ENCODE data around the gene NKX1-1. TPM values are rescaled to one million over a fixed set of nuclear protein-coding genes. Genes with fewer than 3 reads are reported as not detected.

The NKX1-1 gene
- total RNA-seq, 1 donor from 2014 or later: not detected

DNA sequence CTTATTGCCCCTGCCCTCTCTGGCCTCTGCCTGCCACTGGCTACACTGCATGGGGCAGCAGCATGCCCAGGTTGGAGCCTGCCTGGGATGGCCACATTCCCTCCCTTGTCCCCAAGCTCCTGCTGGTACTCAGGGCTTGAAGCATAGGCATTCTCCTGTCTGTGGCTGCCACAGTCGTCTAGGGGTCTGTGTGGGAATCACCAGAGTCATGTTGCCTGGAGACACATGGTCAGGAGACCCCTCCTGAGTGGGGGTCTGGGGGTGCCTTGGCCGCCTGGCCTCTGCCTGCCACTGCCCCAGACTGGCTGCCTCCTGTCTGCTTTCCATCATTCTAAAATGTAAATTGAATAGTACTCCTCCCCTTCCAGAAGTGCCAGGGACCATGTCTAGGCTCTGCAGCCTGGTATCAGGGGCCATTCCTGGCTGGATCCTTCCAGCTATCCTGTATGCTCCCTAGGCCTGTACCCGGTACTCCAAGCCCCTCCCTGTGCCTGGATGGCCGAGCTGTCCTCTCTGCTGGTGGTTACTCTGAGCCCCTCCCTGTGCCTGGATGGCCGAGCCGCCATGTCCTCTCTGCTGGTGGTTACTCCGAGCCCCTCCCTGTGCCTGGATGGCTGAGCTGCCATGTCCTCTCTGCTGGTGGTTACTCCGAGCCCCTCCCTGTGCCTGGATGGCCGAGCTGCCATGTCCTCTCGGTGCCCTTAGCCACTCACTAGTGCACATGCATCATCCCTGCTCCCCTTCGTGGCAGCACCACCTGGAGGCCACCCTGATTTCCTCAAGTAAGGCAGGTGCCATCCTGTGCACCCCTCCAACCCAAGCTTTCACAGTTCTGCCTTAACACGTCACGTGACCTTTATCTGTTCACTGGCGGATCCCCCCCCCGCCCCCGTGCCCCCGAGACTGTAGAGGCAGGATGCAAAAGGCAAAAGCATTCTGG, 5.5 kb upstream of the NKX1-1 start:
- no peak for DNase-seq (ENCODE audit: low read depth)
- no peak overlapping the region for H3K4me3 ChIP-seq (ENCODE audit: low read depth, low read length)
- TF ChIP-seq, protein P1, sequence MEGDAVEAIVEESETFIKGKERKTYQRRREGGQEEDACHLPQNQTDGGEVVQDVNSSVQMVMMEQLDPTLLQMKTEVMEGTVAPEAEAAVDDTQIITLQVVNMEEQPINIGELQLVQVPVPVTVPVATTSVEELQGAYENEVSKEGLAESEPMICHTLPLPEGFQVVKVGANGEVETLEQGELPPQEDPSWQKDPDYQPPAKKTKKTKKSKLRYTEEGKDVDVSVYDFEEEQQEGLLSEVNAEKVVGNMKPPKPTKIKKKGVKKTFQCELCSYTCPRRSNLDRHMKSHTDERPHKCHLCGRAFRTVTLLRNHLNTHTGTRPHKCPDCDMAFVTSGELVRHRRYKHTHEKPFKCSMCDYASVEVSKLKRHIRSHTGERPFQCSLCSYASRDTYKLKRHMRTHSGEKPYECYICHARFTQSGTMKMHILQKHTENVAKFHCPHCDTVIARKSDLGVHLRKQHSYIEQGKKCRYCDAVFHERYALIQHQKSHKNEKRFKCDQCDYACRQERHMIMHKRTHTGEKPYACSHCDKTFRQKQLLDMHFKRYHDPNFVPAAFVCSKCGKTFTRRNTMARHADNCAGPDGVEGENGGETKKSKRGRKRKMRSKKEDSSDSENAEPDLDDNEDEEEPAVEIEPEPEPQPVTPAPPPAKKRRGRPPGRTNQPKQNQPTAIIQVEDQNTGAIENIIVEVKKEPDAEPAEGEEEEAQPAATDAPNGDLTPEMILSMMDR (conservative IDR thresholded peaks at IDR 0.05; ENCODE audit: low read depth, low read length): peak; percentile 4

DNA sequence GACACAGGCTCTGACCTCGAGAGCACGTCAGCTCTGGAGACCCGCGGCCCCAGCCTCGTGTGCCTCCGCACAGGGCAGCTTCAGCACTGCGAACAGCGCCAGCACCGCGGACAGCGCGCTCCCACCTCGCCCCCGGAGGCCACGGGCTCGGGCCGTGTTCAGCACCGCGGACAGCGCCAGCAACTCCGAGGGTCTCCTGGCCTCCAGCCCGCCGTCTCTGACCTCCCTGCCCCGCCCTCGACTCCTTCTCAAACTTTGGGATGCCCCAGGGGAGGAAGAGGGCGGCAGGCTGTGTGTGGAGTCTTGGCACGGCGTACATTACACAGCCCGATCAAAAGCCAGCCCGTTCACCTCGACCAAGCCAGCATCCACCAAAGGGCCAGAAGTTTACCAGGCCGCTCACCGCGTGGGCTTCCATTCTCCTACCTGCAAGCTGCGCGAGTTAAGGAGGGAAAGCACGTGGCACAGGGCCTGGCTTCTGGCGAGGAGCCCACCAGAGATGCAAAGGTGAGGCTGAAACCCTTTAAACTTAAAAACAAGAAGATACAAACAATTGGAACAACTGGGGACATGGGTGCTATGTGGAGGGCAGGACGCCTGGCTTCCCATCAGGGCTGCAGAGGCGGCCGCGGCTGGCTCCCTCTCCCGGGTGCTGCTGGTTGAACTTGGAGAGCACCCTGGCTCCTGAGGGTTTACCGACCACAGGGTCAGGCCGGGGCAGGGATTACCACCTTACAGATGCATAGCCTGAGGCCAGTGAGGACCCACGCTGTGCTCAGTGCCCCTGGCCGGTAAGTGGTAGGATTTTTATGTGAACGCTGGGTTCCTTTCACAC, 4.5 kb upstream of the NKX1-1 start:
- no peak for DNase-seq (ENCODE audit: low read depth)
- TF ChIP-seq, protein P1 (conservative IDR thresholded peaks at IDR 0.05; ENCODE audit: low read depth, low read length): no peak
- no peak overlapping the region for H3K4me3 ChIP-seq (ENCODE audit: low read depth, low read length)

DNA sequence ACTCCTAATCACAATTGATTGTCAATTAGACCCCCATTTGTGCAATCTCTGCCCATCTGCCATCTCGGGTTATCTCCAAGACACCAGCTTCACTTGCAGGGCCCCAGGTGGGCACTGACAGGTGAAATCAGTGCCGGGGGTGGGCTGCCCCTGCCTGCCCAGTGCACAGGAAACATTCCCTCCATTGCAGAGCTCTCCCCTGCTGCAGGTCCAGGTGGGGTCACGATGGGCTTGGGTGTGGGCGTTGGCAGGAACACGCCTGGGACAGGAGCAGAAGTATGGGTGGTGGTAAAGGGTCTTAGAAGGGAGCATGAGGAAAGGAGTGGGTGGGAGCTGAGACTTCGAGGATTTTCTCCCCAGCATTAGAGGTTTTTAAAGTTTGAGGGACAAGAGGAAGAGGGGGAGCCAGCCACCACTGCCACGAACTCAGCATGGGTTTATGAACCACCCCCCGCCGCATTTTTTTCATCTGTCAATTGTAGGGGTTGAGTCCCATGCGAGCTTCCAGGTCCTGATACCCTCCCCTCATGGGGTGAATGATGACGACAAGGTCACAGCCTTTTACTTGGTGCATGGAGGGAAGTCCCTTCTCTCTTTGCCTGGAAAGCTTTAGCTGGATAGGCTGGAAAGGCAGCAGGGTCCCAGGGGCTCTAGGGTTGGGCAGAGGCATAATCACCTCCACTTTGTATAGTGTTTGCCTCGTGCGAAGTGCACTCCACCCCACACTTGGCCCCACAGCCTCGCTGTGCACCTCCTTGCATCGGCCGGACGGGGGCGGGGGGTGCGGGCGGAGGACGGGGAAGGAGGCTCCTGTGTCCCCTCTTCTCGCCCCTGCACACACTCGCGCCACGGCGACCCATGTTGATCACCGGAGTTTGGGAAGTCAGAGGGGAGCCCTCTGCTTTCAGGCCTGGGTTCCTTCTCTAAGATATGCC, 3.5 kb upstream of the NKX1-1 start:
- no peak overlapping the region for H3K4me3 ChIP-seq (ENCODE audit: low read depth, low read length)
- TF ChIP-seq, protein P1 (conservative IDR thresholded peaks at IDR 0.05; ENCODE audit: low read depth, low read length): no peak
- no peak for DNase-seq (ENCODE audit: low read depth)

DNA sequence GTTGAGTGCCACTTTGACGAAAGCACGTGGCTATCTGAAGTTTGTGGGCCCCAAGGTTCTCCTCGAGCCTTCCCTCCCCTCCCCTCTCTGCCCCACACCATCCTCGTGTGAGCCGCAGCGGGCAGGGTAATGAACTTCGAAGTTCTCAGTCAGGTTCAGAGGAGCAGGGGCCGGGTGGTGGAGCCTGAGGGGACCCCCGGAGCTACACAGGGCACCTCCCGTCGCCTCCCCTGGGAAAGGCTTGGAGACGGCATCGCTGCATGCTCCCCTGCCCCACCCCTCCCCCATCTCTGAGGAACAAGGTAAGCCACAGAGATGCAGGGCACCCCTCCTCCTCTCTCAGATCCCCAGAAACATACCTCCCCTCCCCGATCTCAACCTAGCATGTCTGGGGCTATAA, 2.8 kb upstream of the NKX1-1 start:
- H3K4me3 ChIP-seq (ENCODE audit: low read depth, low read length): no peak overlapping the region
- DNase-seq (ENCODE audit: low read depth): no peak
- TF ChIP-seq, protein P1 (conservative IDR thresholded peaks at IDR 0.05; ENCODE audit: low read depth, low read length): no peak

DNA sequence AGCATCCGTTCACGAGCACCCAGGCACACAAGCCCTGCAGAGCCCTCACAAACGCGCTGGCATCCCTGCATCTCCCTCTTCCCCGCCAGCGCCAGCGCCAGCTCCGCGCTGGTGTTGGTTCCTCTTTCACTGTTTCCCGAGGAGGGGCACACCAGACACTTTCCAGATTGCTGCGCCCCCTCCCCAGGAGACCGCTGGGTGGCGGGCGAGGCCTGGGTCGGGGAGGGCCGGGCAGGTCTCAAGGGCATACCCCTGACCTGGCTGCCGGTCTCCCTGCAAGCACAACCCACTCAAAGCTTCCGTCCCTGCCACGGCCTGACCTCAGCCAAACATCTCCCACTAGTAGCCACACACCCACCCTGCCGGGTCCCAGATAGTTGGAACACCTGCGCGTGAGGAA, 2.2 kb upstream of the NKX1-1 start:
- no peak overlapping the region for H3K4me3 ChIP-seq (ENCODE audit: low read depth, low read length)
- TF ChIP-seq, protein P1 (conservative IDR thresholded peaks at IDR 0.05; ENCODE audit: low read depth, low read length): no peak
- DNase-seq (ENCODE audit: low read depth): no peak

DNA sequence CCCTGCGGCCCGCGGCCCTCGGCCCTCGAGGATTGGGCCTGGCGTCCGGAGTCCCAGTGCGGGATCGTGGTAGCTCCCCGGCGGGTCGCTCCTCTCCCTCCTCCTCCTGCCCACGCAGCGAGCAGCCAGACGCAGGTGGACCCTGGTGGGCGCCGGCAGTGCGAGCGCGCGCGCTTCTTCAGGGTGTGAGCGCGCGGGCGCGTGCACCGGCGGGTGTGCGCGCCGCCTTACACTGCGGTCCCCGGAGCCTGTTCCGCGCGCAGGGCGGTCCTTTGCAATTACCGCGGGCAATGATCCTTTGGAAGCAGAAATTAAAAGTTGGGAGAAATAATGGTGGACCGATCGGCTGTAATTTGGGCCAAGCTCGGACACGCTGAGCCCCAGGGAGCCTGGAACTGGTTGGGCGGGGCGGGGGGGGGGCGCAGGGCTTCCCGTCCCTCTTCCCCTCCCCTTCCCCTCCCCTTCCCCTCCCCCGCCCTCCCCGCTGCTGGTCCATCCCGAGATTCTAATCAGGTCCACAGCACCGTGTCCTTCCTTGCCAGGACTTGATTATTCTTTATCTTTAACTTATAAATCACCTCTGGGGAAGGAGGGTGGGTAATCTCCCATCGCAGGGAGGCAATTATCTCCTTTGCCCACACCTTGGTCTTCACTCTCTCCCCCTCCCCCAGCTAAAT, 1.6 kb upstream of the NKX1-1 start:
- no peak for DNase-seq (ENCODE audit: low read depth)
- TF ChIP-seq, protein P1 (conservative IDR thresholded peaks at IDR 0.05; ENCODE audit: low read depth, low read length): no peak
- no peak overlapping the region for H3K4me3 ChIP-seq (ENCODE audit: low read depth, low read length)

Data from epithelial cell of proximal tubule (primary cell).